GM21526 (cell line): ENCODE results near the gene NCAPD3.
A peak's percentile ranks its signal among the peaks of the same experiment; 100 is the strongest.

Experiments used
- ATAC-seq: cut with Tn5 transposase; IDR thresholded peaks from one replicate; pipeline ENCODE4 v1.9.1; 2021; ENCODE audit warnings: moderate library complexity; ENCODE audit not compliant: unreplicated experiment, low FRiP score

The NCAPD3 gene

GRCh38 chr11:134254433-134255183, 30.8 kb upstream of the NCAPD3 start:
- ATAC-seq: no peak

- ATAC-seq: peak; percentile 99
These were observed 29.6 kb upstream of the NCAPD3 start, which contains the start of the genes ACAD8 and THYN1 for GRCh38 chr11:134253188-134253993. TSS of gene ACAD8 (plus strand) at chr11:134253568. CDS start at chr11:134253601, 33 bp downstream. TSS of gene THYN1 (minus strand) at chr11:134253352. CDS start at chr11:134252882, 470 bp downstream.

GRCh38 chr11:134252346-134253187, 28.8 kb upstream of the NCAPD3 start:
- peak; percentile 34 for ATAC-seq

GRCh38 chr11:134250675-134251074, 26.9 kb upstream of the NCAPD3 start:
- ATAC-seq: no peak

GRCh38 chr11:134250246-134250645, 26.5 kb upstream of the NCAPD3 start:
- ATAC-seq: no peak

- no peak for ATAC-seq
These were observed 25.2 kb upstream of the NCAPD3 start for GRCh38 chr11:134248910-134249480.

GRCh38 chr11:134246678-134247077, 22.9 kb upstream of the NCAPD3 start:
- no peak for ATAC-seq

- no peak for ATAC-seq
These were observed 22.3 kb upstream of the NCAPD3 start for GRCh38 chr11:134246100-134246499.

GRCh38 chr11:134245434-134245833, 21.7 kb upstream of the NCAPD3 start:
- ATAC-seq: no peak

GRCh38 chr11:134244593-134244992, 20.8 kb upstream of the NCAPD3 start:
- ATAC-seq: peak; percentile 72

- ATAC-seq: no peak
These were observed 20.1 kb upstream of the NCAPD3 start for GRCh38 chr11:134243913-134244312.

GRCh38 chr11:134242376-134242775, 18.6 kb upstream of the NCAPD3 start:
- ATAC-seq: no peak

- ATAC-seq: no peak
These were observed 16.8 kb upstream of the NCAPD3 start for GRCh38 chr11:134240592-134240991.

GRCh38 chr11:134238956-134239355, 15.2 kb upstream of the NCAPD3 start:
- no peak for ATAC-seq

- no peak for ATAC-seq
These were observed 13.8 kb upstream of the NCAPD3 start for GRCh38 chr11:134237557-134237922.

- ATAC-seq: no peak
These were observed 13.2 kb upstream of the NCAPD3 start for GRCh38 chr11:134236834-134237556.

- no peak for ATAC-seq
These were observed 11.6 kb upstream of the NCAPD3 start for GRCh38 chr11:134235399-134235798.

- no peak for ATAC-seq
These were observed 10.0 kb upstream of the NCAPD3 start for GRCh38 chr11:134233729-134234179.

GRCh38 chr11:134231958-134232659, 8.3 kb upstream of the NCAPD3 start:
- ATAC-seq: no peak
